Stimulated activated CD8-positive, alpha-beta memory T cell treated with anti-CD3 and anti-CD28 coated beads, Interleukin-2, amount 100 ng/mL, for 48 hours (primary cell): ENCODE measurements around the gene MRPS34.

Source experiments
- DNase-seq, 2 donors: peaks; one replicate each; pipeline ENCODE4 v3.0.0-alpha.2; 2020; ENCODE audit warnings: low read depth in 2 of 2

MRPS34 gene

DNA sequence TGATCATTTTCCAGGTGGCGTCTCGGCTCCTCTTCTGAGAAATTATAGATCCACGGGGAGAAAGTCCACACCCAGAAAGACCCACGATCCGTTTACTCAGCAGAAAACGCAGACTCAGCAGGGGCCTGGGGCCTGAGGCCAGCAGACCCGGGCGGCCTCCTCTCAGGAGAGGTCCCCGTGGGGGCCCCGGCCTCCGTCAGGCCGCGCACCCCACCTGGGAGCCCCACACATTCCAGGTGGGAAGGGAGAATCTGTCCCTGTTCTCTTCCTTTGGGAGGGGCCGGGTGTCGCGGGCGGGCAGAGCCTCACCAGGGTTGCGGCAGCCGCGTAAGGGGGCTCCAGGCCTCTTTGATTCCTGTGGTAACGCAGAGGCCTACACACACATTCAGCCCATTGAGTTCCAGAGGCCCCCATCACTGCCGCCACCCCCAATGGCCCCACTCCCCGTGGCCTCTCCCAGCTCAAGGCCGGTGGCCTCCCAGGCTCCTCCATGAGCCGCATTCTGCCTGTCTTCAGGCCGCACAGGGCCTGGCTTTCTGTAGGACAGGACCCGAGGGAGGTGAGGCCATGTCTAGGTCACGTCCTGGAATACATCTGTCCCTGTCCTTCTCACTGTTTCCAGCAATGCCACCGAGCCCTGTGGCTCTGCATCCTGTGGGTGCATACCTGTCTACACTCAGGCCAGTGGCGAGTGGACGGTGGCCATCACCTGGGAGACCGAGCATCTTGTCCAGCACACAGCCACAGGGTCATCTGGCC, 22.2 kb upstream of the MRPS34 start:
- no peak for DNase-seq

DNA sequence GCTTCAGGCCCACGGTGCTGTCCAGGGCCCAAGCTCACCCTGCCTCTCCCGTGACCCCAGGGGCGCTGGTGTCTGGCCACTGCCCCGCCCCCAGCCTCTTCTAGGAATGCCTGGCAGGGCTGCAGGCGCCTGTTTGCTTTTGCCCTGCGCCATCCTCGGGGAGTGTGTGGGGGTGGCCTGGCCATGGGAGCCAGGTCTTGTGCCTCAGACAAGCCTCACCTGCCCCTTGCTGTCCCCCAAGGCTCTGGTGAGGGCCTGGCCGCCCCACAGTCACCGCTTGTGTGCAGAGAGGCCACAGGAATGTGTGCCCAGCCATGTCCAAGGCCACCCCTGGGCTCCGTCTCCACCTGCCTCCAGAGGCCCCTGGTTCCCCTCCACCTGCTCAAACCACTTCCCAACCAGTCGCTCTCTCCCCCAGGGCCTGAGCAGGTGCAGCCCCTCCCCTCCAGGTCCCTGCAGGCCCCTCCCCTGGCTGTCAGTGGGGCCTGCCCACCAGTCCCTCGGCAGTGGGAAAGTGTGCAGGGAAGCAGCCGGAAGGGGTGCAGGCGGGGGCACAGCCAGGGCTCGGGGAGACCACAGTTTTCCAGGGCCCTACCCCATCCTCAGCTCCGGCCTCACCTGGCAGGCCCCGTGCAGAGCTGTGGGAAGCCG, 21.4 kb upstream of the MRPS34 start:
- no peak for DNase-seq

DNA sequence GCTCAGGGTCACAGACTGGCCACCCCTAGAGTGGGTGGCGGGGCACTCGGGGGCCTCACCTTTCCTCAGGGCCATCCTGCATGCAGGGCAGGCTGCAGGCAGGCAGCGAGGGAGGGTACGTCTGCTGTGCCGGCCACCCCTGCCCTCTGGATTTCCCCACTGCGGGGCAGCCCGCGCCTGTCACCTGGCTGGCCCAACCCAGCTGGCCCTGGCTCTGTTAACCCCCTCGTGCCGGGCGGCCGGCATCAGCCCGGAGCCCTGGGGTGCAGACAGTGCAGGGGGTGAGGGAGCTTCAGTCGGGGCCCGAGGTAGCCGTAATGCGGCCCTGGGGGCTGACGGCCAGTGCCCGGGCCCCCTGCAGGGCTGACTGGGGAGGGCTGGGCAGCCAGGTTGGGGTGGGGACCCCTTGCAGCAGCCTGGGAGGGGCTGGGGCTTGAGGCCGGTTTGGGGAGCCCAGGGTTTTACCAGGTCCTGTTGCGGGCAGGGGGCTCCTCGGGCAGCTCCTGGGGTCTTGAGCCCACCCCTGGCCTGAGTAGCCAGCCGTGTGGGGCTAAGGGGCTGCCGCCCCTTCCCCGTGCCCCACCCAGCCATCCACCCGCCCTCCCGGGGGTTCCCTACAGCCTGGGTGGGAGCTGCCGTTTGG, 20.8 kb upstream of the MRPS34 start, which contains the start of gene IGFALS:
IGFALS (minus strand) TSS at position 128 of the 643 bp plus-strand sequence; CDS start at position 75, 53 bp downstream.
- DNase-seq = no peak

DNA sequence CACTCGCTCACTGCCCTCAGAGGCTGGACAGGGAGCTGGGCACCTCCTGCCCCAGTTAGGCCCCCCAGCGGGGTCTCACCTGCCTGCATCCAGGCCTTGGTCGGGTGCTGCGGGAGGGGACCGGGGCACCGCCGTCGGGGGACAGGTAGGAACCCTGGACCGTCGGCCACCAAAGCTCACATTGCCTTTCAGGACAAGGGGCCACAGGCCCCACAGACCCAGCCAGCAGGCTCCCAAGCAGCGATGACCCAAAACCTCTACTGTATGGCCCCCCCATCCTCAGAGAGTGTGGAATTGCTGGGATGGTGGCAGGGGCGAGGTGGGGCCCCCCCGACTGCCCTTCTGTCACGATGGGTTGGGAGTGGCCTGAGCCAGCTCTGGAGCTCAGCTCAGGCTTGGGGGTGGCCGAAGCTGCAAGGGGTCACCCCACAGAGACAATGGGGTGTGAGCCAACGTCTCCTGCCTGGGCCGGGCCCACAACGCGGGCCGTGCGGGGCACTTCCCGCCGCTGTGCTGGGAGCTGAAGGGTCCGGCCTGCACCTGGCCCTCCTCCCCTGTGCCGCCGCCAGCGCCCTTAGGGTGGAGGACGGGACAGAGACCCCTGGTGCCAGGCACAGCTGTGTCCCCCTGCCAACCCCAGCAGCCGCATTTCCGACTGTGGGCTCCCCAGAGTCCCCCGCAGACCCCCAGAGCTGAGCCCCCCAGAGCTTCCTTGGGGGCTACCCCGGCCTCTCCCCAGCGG, 20.1 kb upstream of the MRPS34 start:
- DNase-seq = no peak

DNA sequence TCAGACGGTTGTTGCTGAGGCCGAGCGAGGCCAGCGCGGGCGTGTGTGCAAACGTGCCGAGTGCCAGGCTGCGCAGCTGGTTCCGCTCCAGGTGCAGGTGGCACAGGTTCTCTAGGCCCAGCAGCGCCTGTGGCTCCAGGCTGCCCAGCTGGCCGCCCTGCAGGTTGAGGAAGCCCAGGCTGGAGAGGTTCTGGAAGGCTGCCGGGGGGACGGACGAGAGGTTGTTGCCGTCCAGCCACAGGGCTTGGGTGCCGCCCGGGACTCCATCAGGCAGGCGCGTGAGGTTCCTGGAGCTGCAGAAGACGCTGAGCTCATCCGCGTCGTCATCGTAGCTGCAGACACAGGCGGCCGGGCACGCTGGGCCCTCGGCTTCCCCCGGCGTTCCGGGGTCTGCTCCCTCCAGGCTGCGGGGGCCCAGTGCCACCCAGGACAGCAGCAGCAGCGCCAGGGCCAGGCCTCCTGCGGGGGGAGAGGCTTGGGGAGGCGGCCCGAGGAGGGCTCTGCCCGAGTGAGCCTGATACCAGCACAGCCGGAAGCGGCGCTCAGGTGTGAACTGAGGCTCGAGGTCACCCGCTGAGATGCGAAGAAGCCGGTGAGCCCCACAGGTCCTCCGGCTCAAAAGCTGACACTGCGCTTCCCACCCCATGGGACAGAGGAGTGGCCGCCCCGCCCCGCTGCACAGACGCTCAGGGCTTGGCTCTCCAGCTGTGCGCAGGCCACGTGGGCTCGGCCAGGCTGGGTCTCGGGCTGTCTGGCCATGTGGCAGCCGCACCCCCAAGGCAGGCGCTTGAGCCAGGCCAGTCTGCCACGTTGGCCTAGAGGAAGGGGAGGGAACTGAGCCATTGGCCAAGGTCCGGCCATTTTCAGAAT, 19.2 kb upstream of the MRPS34 start:
- DNase-seq = no peak

DNA sequence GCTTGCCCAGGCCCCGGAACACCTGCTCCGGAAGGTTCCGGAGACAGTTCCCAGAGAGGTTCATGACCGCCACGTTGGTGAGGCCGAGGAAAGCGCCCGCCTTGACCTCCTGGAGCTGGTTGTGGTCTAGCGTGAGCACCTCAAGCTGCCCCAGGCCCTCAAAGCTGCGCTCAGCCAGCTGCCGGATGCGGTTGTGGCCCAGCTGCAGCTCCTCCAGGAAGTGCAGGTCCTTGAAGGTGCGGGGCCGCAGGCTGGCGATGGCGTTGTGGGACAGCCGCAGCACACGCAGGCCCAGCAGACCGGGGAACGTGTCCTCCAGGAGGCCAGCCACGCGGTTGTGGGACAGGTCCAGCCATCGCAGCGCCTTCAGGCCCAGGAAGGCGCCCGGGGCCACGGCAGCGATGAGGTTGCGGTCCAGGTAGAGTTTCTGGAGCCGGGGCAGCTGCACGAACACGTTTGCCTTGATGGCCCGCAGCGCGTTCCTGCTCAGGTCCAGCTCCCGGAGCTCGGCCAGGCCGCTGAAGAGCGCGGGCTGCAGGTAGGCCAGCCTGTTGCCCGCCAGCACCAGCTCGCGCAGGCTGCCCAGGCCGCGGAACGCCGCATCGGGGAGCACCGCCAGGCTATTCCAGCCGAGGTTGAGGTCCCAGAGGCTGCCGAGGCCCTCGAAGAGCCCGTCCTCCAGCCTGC, 18.5 kb upstream of the MRPS34 start:
- DNase-seq = no peak

DNA sequence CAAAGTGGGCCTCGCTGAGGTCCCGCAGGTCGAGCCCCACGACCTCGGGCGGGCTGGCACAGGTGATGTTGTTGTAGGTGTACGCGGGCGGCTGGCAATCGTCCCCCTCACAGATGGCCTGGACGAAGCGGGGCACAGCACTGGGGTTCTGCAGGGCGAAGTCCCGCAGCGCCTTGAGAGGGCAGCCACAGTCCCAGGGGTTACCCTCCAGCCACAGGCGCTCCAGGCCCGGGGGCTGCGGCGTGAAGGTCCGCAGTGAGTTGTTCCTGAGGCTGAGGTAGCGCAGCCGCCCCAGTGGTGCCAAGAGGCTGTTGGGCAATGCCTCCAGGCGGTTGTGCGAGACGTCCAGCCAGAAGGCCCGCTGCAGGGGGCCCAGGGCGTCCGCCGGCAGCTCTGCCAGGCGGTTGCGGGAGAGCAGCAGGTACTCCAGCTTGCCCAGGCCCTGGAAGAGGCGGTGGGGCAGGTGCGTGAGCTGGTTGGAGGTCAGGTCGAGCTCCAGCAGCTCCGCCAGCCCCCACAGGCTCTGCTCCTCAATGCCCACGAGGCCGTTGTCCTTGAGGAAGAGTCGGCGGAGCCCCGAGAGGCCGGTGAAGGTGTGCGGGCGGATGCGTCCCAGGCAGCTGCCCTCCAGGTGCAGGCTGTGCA, 17.8 kb upstream of the MRPS34 start:
- DNase-seq = no peak

DNA sequence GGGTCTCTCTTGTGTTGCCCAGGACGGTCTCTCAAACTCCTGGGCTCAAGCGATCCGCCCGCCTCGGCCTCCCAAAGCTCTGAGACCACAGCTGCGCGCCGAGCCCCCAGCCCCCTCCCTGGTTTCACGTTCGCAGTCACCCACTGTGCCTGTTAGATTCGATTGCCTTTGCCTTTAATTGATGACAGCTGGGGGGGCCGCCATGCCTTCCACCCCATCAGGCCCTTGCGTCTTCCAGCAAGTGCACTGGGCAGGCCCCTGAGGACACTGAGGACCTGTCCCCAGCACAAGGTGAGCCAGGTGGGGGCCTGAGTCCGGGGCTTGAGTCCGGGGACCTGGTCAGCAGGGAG, 17.3 kb upstream of the MRPS34 start:
- no peak for DNase-seq

DNA sequence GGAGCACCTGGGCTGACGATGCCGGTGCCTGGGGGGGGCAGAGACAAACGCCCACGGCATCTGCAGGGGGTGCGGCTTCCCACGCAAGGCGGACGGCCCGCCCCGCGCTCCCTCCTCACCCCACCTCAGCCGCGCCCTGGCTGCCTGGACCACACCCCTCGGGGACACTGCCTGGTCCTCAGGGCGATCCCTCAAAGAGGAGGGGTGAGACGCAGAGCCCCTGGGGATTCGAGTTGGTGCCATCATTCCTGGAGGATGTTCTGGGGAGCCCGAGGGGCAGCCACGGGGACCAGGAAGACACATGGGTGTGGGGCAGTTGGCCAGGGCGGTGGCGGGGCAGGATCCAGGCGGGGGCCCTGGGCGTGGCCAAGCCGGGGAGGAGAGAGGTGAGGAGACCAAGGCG, 16.7 kb upstream of the MRPS34 start:
- DNase-seq = no peak

DNA sequence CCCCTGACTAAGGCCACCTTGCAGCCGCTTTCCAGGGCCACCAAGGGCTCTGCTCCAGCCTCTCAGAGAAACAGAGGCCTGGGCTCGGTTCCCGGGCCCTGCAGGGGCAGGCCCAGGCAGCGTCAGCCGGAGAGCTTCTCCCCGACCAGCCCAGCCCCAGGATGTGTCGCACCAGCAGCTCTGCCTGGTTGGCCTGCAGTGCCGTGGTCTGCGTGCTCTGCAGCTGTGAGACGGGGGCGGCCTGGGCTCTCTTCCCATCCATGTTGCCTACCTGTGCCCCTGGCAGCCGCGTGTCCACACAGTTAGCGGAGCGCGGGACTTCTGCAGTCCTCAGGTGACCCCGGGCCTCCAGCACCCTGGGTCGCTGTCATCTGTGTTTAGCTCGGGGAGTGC, 15.8 kb upstream of the MRPS34 start:
- DNase-seq = no peak

DNA sequence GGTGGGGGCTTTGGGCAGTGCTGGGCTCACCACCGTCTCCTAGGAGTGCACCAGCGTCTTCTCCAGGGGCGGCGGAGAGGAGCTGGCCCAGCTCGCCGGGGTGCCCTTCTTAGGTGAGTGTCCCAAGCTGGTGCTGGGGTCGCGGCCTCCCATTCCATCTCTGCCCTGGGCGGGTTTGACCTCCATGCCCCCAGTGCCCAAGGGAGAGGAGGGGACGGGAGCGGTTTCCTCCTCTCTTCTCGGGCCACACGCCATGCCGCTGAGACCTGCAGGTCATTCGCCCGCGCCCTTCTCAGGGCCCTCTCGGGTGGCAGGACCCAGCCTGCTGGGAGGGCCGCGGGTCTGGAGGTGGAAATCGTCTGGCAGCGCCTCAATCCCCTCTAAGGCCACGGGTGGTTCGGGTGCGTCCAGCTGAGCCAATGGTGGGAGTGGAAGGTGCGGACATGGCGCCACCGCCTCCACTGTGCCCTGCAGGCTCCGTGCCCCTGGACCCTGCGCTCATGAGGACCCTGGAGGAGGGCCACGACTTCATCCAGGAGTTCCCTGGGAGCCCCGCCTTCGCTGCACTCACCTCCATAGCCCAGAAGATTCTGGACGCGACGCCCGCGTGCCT, 15.3 kb upstream of the MRPS34 start:
- no peak for DNase-seq

DNA sequence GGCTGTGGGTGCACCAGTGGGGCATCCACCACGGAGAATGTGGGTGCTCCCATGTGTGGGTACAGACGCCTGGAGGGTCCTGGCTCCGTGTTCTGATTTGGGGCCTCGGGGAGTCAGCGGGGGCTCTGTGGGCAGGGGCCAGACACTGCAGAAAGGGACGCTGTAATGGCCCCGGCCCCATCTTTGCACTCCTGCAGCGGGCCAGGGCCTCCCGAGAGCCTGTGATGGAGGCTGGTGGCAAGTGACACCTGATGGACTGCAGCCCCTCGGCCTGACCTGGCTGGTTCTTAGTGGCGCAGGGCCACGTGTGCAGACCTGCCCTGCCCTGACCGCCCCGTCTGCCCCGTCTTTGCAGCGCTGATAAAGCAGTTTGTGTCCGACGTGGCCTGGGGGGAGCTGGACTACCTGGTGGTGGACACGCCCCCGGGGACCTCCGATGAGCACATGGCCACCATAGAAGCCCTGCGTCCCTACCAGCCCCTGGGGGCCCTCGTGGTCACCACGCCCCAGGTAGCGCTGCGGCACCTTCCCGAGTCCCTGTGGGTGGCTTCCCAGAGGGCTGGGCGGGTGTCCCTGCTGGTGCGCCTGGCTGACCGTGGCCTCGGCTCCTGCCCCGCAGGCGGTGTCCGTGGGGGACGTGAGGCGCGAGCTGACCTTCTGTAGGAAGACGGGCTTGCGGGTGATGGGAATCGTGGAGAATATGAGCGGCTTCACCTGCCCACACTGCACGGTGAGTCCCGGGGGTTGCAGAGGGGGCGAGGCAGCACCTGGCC, 14.6 kb upstream of the MRPS34 start:
- DNase-seq = no peak

DNA sequence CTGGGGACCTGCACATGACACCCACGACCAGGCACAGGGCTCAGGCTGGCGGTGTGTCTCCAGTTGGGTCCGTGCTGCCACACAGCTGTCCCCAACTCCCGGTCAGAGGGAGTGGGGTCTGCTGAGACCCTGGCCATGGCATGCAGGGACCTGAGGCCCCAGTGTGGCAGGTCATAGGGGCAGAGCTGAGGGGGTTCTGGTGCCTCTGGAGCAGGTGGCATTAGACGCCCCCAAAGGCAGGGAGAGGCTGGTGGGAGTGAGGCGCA, 14.1 kb upstream of the MRPS34 start:
- no peak for DNase-seq

DNA sequence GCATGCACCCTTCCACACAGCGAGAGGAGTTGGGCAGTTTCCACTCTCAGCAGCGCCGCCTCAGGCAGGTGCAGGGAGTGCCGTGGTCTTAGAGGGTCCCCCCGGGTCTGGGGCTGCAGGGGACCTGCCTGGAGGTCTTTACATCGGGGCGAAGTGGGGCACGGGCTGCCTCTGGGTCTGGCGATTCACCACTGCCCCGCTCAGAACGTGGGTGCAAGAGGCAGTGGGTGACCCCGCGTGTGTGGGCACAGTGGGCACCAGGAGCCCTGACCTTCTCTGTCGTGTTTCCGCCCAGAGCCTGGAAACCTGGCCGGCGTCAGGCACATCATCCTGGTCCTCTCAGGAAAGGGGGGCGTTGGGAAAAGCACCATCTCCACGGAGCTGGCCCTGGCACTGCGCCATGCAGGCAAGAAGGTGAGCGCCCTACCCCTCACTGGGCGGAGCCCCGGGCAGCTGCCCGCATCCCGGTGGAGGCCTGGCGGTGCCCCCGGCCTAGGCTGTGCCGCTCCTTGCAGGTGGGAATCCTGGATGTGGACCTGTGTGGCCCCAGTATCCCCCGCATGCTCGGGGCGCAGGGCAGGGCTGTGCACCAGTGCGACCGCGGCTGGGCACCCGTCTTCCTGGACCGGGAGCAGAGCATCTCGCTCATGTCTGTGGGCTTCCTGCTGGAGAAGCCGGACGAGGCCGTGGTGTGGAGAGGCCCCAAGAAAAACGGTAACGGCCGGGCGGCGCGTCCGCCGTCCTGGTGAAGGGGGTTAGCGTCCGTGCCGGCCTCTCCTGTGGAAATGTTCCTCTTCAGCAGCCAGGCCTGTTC, 13.5 kb upstream of the MRPS34 start:
- no peak for DNase-seq

DNA sequence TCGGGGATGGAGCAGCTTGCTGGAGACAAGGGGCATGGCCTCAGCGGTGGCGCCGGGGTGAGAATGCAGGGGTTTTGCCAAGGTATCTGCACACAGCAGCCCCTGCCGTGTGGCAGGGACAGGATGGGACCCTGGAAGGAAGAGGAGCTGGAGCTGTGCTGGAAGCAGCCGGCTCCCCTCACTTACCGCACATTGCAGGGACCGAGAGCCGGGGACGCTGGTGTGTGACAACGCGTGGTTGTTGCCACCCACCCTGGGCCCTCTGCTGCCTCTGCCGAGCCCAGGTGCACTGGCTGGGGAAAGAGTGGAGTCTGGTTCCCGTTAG, 12.9 kb upstream of the MRPS34 start:
- DNase-seq = no peak

DNA sequence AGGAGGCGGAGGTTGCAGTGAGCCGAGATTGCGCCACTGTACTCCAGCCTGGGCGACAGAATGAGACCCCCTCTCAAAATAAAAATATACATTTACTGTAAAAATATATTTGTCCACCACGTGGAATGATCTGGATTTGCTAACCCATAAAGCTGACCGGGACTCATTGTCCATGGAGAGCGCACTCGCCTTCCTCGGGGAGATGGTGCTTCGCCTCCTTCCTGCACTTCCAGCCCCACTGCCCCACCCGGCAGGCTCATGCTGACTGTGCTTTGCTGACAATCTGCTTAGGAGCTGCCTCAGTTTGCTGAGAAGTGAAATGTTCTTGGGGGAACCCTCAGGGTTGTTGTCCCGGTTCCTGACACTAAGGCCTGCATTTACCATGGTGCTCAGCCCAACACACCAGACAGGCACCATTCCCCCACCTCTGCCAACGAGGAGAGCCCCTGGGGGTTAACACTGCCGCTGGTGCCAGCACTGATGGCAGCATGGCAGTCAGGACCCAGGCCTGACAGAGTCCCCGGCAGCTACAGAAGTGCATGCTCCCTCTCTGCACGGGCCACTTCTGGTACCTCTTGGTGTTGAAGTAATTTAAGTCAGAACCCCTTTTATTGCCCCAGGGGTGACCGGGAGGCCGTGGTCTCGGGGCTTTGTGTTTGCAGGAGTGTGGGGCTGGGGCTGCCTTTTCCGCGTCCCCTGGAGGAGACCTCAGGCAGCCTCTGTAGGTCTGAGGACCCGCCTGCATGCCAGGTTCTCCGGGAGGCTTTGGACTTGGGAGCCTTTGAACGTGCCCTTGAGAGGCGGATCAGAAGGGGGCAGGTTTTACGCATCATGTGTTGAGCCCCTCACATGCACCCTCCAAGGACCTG, 12.3 kb upstream of the MRPS34 start:
- DNase-seq = no peak

DNA sequence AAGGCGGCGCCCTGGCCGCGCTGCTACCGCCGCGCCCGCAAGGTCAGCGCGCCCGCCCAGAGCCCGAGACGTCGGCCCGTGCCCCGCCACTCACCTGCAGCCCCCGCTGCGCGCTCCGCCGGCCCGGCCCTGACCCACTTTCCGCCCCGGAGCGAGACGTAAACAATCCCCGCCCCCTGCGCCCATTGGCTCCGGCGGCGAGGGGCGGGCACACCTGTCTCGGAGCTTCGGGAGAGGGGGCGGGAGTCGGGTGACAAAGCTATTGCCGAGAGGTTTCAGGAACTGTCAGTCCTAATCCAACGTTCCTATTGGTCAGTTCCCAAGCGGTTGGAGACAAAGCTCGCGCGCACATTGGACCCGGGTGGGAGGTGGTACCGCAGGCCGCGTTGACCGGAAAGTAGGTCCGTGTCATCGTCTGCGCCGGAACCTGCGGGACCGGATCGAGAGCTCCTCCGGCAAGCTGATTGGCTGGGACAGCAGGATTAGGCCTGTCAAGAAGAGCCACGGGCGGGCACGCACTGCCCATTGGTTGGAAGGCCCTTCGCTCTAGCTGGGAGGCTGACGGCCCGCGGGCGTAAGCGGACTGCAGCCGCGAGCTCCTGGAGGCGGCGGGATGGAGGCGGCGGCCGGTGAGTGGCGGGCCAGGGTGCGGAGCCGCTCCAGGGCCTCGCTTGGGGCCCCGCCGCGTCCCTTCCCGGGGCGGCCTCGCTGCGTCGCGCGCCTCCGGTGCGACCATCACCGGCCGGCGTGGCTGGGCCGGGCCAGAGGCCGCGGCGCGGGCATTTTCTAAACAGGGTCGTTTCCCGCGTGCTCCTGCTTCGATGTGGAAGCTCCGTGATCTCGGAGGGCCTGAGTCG, 9.7 kb upstream of the MRPS34 start, which contains the start of the genes NUBP2 and SPSB3:
NUBP2 (plus strand) TSS at position 553 of the 857 bp plus-strand sequence; CDS start at position 614, 61 bp downstream.
SPSB3 (minus strand) TSS at position 164 of the 857 bp plus-strand sequence. CDS start 1,088 bp downstream, outside the sequence.
- peak; percentile 95 to 98 for DNase-seq
